Peyer's patch (tissue), 4 donors: ENCODE data around the gene MRPL48. TPM values are rescaled to one million over a fixed set of nuclear protein-coding genes. Genes with fewer than 3 reads are reported as not detected.

Experiments used
- DNase-seq, 3 donors: peaks; one replicate each; pipeline ENCODE4 v3.0.0-alpha.2; 2017 to 2019
- H3K27ac ChIP-seq, 4 donors: fragments of 200-600 bp; sonication (generic); one replicate each; pipeline ENCODE4 v1.5.1; 2016 to 2019
- H3K27me3 ChIP-seq, 2 donors: fragments of 200-600 bp; sonication (generic); one replicate each; pipeline ENCODE4 v1.5.1; 2019
- H3K36me3 ChIP-seq, 3 donors: fragments of 200-600 bp; sonication (generic); one replicate each; pipeline ENCODE4 v1.5.1; 2016 to 2019
- H3K4me1 ChIP-seq, 4 donors: fragments of 200-600 bp; sonication (generic); one replicate each; pipeline ENCODE4 v1.5.1; 2016 to 2019
- H3K4me3 ChIP-seq, 4 donors: fragments of 200-600 bp; sonication (generic); 1 replicate in 3 of 4; 2 replicates in 1 of 4; pipeline ENCODE4 v1.5.1; 2016 to 2019; ENCODE audit warnings: mild to moderate bottlenecking in 1 of 4
- H3K9me3 ChIP-seq, 4 donors: fragments of 200-600 bp; sonication (generic); one replicate each; pipeline ENCODE4 v1.5.1; 2016 to 2019; ENCODE audit warnings: mild to moderate bottlenecking in 1 of 4
- CTCF ChIP-seq, 6 experiments: fragments of 450-650 bp in 4 of 6; fragments of 200-600 bp in 2 of 6; sonication (generic) in 1 of 6; IDR thresholded peaks; one replicate each; pipeline ENCODE4 v1.5.1; 2017 to 2019; ENCODE audit warnings: antibody characterized with exemption in 6 of 6, mild to moderate bottlenecking in 3 of 6, moderate library complexity in 1 of 6
- POLR2A ChIP-seq, 2 donors: fragments of 450-650 bp; IDR thresholded peaks; one replicate each; pipeline ENCODE4 v1.5.1; 2017; ENCODE audit warnings: antibody characterized with exemption in 2 of 2, mild to moderate bottlenecking in 2 of 2, moderate library complexity in 2 of 2
- total RNA-seq, 4 donors: library from RNA; depleted of rRNA; stranded (reverse); fragments of >200 nt; gene quantifications; one replicate each; pipeline ENCODE4 v1.1.0, GENCODE V29; 2016

Gene MRPL48
- 10 to 100 TPM; 26.8 to 50.3 (median 33.3) TPM for total RNA-seq

- H3K36me3 ChIP-seq: peaks cover 0 to 4% (median 0%) of the 10 kb centered on the region in 3 donors
- H3K4me1 ChIP-seq: peaks cover 0 to 12% (median 1%) of the 10 kb centered on the region in 4 donors
- H3K9me3 ChIP-seq: no peaks in the 10 kb centered on the region
- peak; percentile 89 to 95 (median 94) for DNase-seq
- H3K27me3 ChIP-seq: no peaks in the 10 kb centered on the region
- H3K27ac ChIP-seq: peak within 1 kb of the TSS; percentile 76 to 93 (median 89)
- TF ChIP-seq POLR2A (IDR thresholded peaks at IDR 0.05): peak; percentile 20 to 61
- peak in 1 of 6 experiments; percentile 10 for TF ChIP-seq CTCF (IDR thresholded peaks at IDR 0.05)
- peak within 1 kb of the TSS; percentile 74 to 78 (median 75) for H3K4me3 ChIP-seq
These were observed at the start of gene MRPL48 for GRCh38 chr11:73787643-73788558. Gene MRPL48 (plus strand): TSS chr11:73787874. CDS start chr11:73787972, 98 bp downstream.

GRCh38 chr11:73743045-73743444, 44.6 kb upstream of the MRPL48 start:
- no peak for TF ChIP-seq POLR2A (IDR thresholded peaks at IDR 0.05)
- no peak for TF ChIP-seq CTCF (IDR thresholded peaks at IDR 0.05)
- no peak overlapping the region for H3K27ac ChIP-seq
- H3K27me3 ChIP-seq: no peaks in the 10 kb centered on the region
- no peaks in the 10 kb centered on the region for H3K4me1 ChIP-seq
- no peaks in the 10 kb centered on the region for H3K9me3 ChIP-seq
- no peak overlapping the region for H3K4me3 ChIP-seq
- DNase-seq: no peak
- no peaks in the 10 kb centered on the region for H3K36me3 ChIP-seq

GRCh38 chr11:73746701-73747100, 41.0 kb upstream of the MRPL48 start:
- Histone ChIP-seq H3K9me3 (no peaks in the 10 kb centered on the region), H3K4me3 (no peak overlapping the region), H3K27ac (no peak overlapping the region), H3K4me1 (peaks cover 0 to 17% (median 0%) of the 10 kb centered on the region in 4 donors), H3K27me3 (no peaks in the 10 kb centered on the region), H3K36me3 (no peaks in the 10 kb centered on the region)
- no peak for DNase-seq
- TF ChIP-seq POLR2A (IDR thresholded peaks at IDR 0.05): no peak
- no peak for TF ChIP-seq CTCF (IDR thresholded peaks at IDR 0.05)

- H3K27me3 ChIP-seq: no peaks in the 10 kb centered on the region
- no peaks in the 10 kb centered on the region for H3K9me3 ChIP-seq
- H3K36me3 ChIP-seq: no peaks in the 10 kb centered on the region
- H3K4me3 ChIP-seq: no peak overlapping the region
- no peak for TF ChIP-seq CTCF (IDR thresholded peaks at IDR 0.05)
- TF ChIP-seq POLR2A (IDR thresholded peaks at IDR 0.05): no peak
- peaks cover 0 to 24% (median 0%) of the 10 kb centered on the region in 4 donors for H3K4me1 ChIP-seq
- DNase-seq: no peak
- no peak overlapping the region for H3K27ac ChIP-seq
These were observed 39.9 kb upstream of the MRPL48 start for GRCh38 chr11:73747762-73748161.

- no peak for DNase-seq
- Histone ChIP-seq H3K4me3 (no peak overlapping the region), H3K27me3 (no peaks in the 10 kb centered on the region), H3K27ac (no peak overlapping the region), H3K36me3 (no peaks in the 10 kb centered on the region), H3K9me3 (no peaks in the 10 kb centered on the region), H3K4me1 (peaks cover 0 to 30% (median 0%) of the 10 kb centered on the region in 4 donors)
- TF ChIP-seq CTCF (IDR thresholded peaks at IDR 0.05) (no peak), POLR2A (IDR thresholded peaks at IDR 0.05) (no peak)
These were observed 39.4 kb upstream of the MRPL48 start for GRCh38 chr11:73748300-73748699.
